EH (cell line): Measurements from ENCODE around the gene PXK.
"Not testable (repeated sequence)": the region's sequence is repeated elsewhere in the genome, so short reads cannot be mapped to it uniquely, and the experiment has no call there.

Source experiments
- DNase-seq: peaks from one replicate; pipeline ENCODE4 v3.0.0-alpha.2; 2015; ENCODE audit warnings: low read depth

The PXK gene

GRCh38 chr3:58323529-58324390 lies 8.9 kb upstream of the PXK start:
- no peak for DNase-seq

- DNase-seq, result no peak
Observed at GRCh38 chr3:58324391-58325390, 8.0 kb upstream of the PXK start.

GRCh38 chr3:58325525-58325992 lies 7.1 kb upstream of the PXK start:
- DNase-seq, result no peak

- DNase-seq, result no peak
Observed at GRCh38 chr3:58326267-58326900, 6.3 kb upstream of the PXK start.

- DNase-seq, result no peak
Observed at GRCh38 chr3:58329150-58329921, 3.4 kb upstream of the PXK start.

- no peak for DNase-seq
Observed at GRCh38 chr3:58329922-58330413, 2.7 kb upstream of the PXK start.

GRCh38 chr3:58331593-58332152 lies 1.0 kb upstream of the PXK start:
- DNase-seq, result no peak

GRCh38 chr3:58333206-58334012 lies 717 bp downstream of the PXK start:
- DNase-seq, result peak; percentile 18

GRCh38 chr3:58334013-58334321 lies 1.3 kb downstream of the PXK start:
- no peak for DNase-seq

- no peak for DNase-seq
Observed at GRCh38 chr3:58334506-58334884, 1.8 kb downstream of the PXK start.

- DNase-seq, result no peak
Observed at GRCh38 chr3:58335652-58335947, 2.9 kb downstream of the PXK start.

GRCh38 chr3:58336135-58336882 lies 3.6 kb downstream of the PXK start:
- DNase-seq, result peak; percentile 90

- DNase-seq, result no peak
Observed at GRCh38 chr3:58337190-58337589, 4.5 kb downstream of the PXK start.

GRCh38 chr3:58339146-58339545 lies 6.5 kb downstream of the PXK start:
- DNase-seq, result not testable (repeated sequence)

- DNase-seq, result no peak
Observed at GRCh38 chr3:58340594-58341244, 8.0 kb downstream of the PXK start.

GRCh38 chr3:58341376-58341775 lies 8.7 kb downstream of the PXK start:
- peak; percentile 55 for DNase-seq

GRCh38 chr3:58342676-58343075 lies 10.0 kb downstream of the PXK start:
- DNase-seq, result no peak

GRCh38 chr3:58345457-58345856 lies 12.8 kb downstream of the PXK start:
- DNase-seq, result peak; percentile 17

- no peak for DNase-seq
Observed at GRCh38 chr3:58346368-58346767, 13.7 kb downstream of the PXK start.
